SK-N-SH (cell line): ENCODE data around the gene MBNL2. TPM values are rescaled to one million over a fixed set of nuclear protein-coding genes. Genes with fewer than 3 reads are reported as not detected.

Experiments used
- CTCF ChIA-PET: fragments of 300-600, 350-600 bp; formaldehyde crosslinking; extraction: SDS; loops from one replicate; lab custom pipeline; 2021; lab: Yijun Ruan, JAX
- POLR2A ChIA-PET: fragments of 350-600 bp; sonication (Branson Sonifier 250); formaldehyde crosslinking; extraction: SDS; loops from one replicate; lab custom pipeline; 2020; ENCODE audit warnings: antibody characterized with exemption, inconsistent platforms; lab: Yijun Ruan, JAX
- DNase-seq: peaks from one replicate; pipeline ENCODE4 v3.0.0; 2012
- H2AFZ ChIP-seq: fragments of 200-600 bp; sonication (generic); 2 replicates; pipeline ENCODE4 v1.8.1; 2016; ENCODE audit warnings: antibody characterized with exemption, mild to moderate bottlenecking, low read depth
- H3F3A ChIP-seq: fragments of 200-600 bp; sonication (generic); replicated peaks from 2 replicates; pipeline ENCODE3; 2016; ENCODE audit warnings: antibody characterized with exemption, mild to moderate bottlenecking; ENCODE audit not compliant: insufficient read depth
- H3K27ac ChIP-seq, 2 experiments: fragments of 200-500 bp in 1 of 2; fragments of 200-600 bp in 1 of 2; sonication (Bioruptor generic) in 1 of 2; sonication (generic), shearing (Covaris generic) in 1 of 2; 2 replicates each; pipeline versions ENCODE4 v1.5.1 to v1.6.1; 2014 to 2016; ENCODE audit warnings: low read depth in 2 of 2, inconsistent platforms in 1 of 2, low read length in 1 of 2, mild to moderate bottlenecking in 1 of 2, mixed read lengths in 1 of 2
- H3K27me3 ChIP-seq: fragments of 200-600 bp; sonication (generic), shearing (Covaris generic); 2 replicates; pipeline ENCODE4 v1.6.1; 2016; ENCODE audit warnings: mixed run types; ENCODE audit not compliant: insufficient read depth
- H3K36me3 ChIP-seq, 2 experiments: fragments of 200-500 bp in 1 of 2; fragments of 200-600 bp in 1 of 2; sonication (Bioruptor generic) in 1 of 2; sonication (generic) in 1 of 2; replicated peaks in 1 of 2; 2 replicates each; pipeline versions ENCODE3 to v1.5.1; 2014 to 2016; ENCODE audit warnings: low read length in 1 of 2, mild to moderate bottlenecking in 1 of 2; ENCODE audit not compliant: insufficient read depth in 2 of 2, control insufficient read depth in 1 of 2
- H3K4me1 ChIP-seq, 2 experiments: fragments of 200-500 bp in 1 of 2; fragments of 200-600 bp in 1 of 2; sonication (Bioruptor generic) in 1 of 2; sonication (generic), shearing (Covaris generic) in 1 of 2; 2 replicates each; pipeline versions ENCODE4 v1.5.1 to v1.6.1; 2014 to 2016; ENCODE audit warnings: low read depth in 1 of 2, low read length in 1 of 2, mixed run types in 1 of 2; ENCODE audit not compliant: insufficient read depth in 2 of 2, control insufficient read depth in 1 of 2
- H3K4me2 ChIP-seq: fragments of 200-600 bp; sonication (generic), shearing (Covaris generic); 2 replicates; pipeline ENCODE4 v1.6.1; 2017; ENCODE audit warnings: mixed run types
- H3K4me3 ChIP-seq, 2 experiments: fragments of 200-500 bp in 1 of 2; fragments of 200-600 bp in 1 of 2; sonication (Bioruptor generic) in 1 of 2; sonication (generic), shearing (Covaris generic) in 1 of 2; 2 replicates each; pipeline versions ENCODE4 v1.5.1 to v1.8.1; 2014 to 2016; ENCODE audit warnings: low read depth in 2 of 2, inconsistent platforms in 1 of 2, low read length in 1 of 2, mild to moderate bottlenecking in 1 of 2, mixed read lengths in 1 of 2, moderate library complexity in 1 of 2
- H3K79me2 ChIP-seq: fragments of 200-600 bp; sonication (generic); 2 replicates; pipeline ENCODE4 v1.8.1; 2017; ENCODE audit warnings: mild to moderate bottlenecking; ENCODE audit not compliant: insufficient read depth
- H3K9ac ChIP-seq: fragments of 200-600 bp; sonication (generic); 2 replicates; pipeline ENCODE4 v1.6.1; 2017; ENCODE audit warnings: mixed run types
- H3K9me2 ChIP-seq: fragments of 200-600 bp; sonication (generic); 2 replicates; pipeline ENCODE4 v1.6.1; 2017; ENCODE audit warnings: mixed run types
- H3K9me3 ChIP-seq: fragments of 200-600 bp; sonication (generic); 2 replicates; pipeline ENCODE4 v1.6.1; 2017; ENCODE audit warnings: mixed run types, mild to moderate bottlenecking, moderate library complexity
- H4K20me1 ChIP-seq: fragments of 200-600 bp; sonication (generic); 2 replicates; pipeline ENCODE4 v1.6.1; 2017; ENCODE audit warnings: mild to moderate bottlenecking, mixed run types; ENCODE audit not compliant: insufficient read depth
- CHD2 ChIP-seq: fragments of 150-350 bp; IDR thresholded peaks from 2 replicates; pipeline ENCODE4 v1.6.1; 2018; ENCODE audit warnings: low read length; ENCODE audit not compliant: partially characterized antibody
- ELF1 ChIP-seq: IDR thresholded peaks from 2 replicates; pipeline ENCODE4 v1.4.0; 2012
- EZH2phosphoT487 ChIP-seq: fragments of 200-600 bp; sonication (generic); IDR thresholded peaks from 2 replicates; pipeline ENCODE4 v1.6.1; 2017; ENCODE audit warnings: low read depth, mixed run types, mild to moderate bottlenecking, antibody characterized with exemption, moderate library complexity, borderline replicate concordance
- FOSL2 ChIP-seq: IDR thresholded peaks from 2 replicates; pipeline ENCODE4 v1.4.0; 2012; ENCODE audit warnings: low read depth, mild to moderate bottlenecking, moderate library complexity, borderline replicate concordance
- FOXJ3 ChIP-seq: sonication (generic); formaldehyde crosslinking; IDR thresholded peaks from 2 replicates; pipeline ENCODE4 v1.5.1; 2020; ENCODE audit warnings: mild to moderate bottlenecking, missing genetic modification reagents
- FOXM1 ChIP-seq: IDR thresholded peaks from 2 replicates; pipeline ENCODE4 v1.4.0; 2012; ENCODE audit warnings: low read depth, mild to moderate bottlenecking
- GABPA ChIP-seq: IDR thresholded peaks from 2 replicates; pipeline ENCODE4 v1.4.0; 2012; ENCODE audit warnings: low read depth, mild to moderate bottlenecking
- JUND ChIP-seq: IDR thresholded peaks from 2 replicates; pipeline ENCODE4 v1.4.0; 2012
- MXI1 ChIP-seq: IDR thresholded peaks from 2 replicates; pipeline ENCODE4 v1.6.1; 2012; ENCODE audit warnings: mild to moderate bottlenecking, low read depth, low read length, improper control_type of control experiment
- NFIC ChIP-seq: IDR thresholded peaks from 2 replicates; pipeline ENCODE4 v1.4.0; 2012; ENCODE audit warnings: borderline replicate concordance
- POLR2AphosphoS5 ChIP-seq: IDR thresholded peaks from 2 replicates; pipeline ENCODE4 v1.6.1; 2012; ENCODE audit warnings: low read depth, low read length
- RAD21 ChIP-seq: IDR thresholded peaks from 2 replicates; pipeline ENCODE4 v1.6.1; 2012; ENCODE audit warnings: mild to moderate bottlenecking, low read length
- RXRA ChIP-seq: IDR thresholded peaks from 2 replicates; pipeline ENCODE4 v1.4.0; 2012; ENCODE audit warnings: low read depth, mild to moderate bottlenecking, borderline replicate concordance
- SIN3A ChIP-seq: IDR thresholded peaks from 2 replicates; pipeline ENCODE4 v1.6.1; 2012; ENCODE audit warnings: low read depth, mild to moderate bottlenecking, low read length, moderate library complexity, borderline replicate concordance
- SMC3 ChIP-seq: IDR thresholded peaks from 2 replicates; pipeline ENCODE4 v1.6.1; 2012; ENCODE audit warnings: low read depth, low read length, improper control_type of control experiment
- TAF1 ChIP-seq: IDR thresholded peaks from 2 replicates; pipeline ENCODE4 v1.6.1; 2012; ENCODE audit warnings: low read depth, mild to moderate bottlenecking, low read length, moderate library complexity, borderline replicate concordance
- TCF12 ChIP-seq: IDR thresholded peaks from 2 replicates; pipeline ENCODE4 v1.4.0; 2012
- TEAD4 ChIP-seq: IDR thresholded peaks from 2 replicates; pipeline ENCODE4 v1.4.0; 2012; ENCODE audit warnings: mild to moderate bottlenecking, borderline replicate concordance; ENCODE audit not compliant: insufficient read depth
- YY1 ChIP-seq: IDR thresholded peaks from 2 replicates; pipeline ENCODE4 v1.4.0; 2012; ENCODE audit warnings: low read depth, mild to moderate bottlenecking
- WGBS: methylation state at CpG from one replicate; pipeline ENCODE4 v1.1.6; 2017; ENCODE audit warnings: low lambda C conversion rate; 5-methylcytosine and 5-hydroxymethylcytosine counted together
- polyA plus RNA-seq, 3 experiments: library from polyadenylated mRNA; depleted of rRNA; stranded (reverse); fragments of >200 nt; gene quantifications; 2 replicates each; pipeline ENCODE4 v1.2.3, GENCODE V29; 2012
- TF ChIP-seq, protein P1 (sequence below): IDR thresholded peaks from 2 replicates; pipeline ENCODE4 v1.6.1; 2012; ENCODE audit warnings: mild to moderate bottlenecking, low read depth, low read length, moderate library complexity
- TF ChIP-seq, protein P2 (sequence below): fragments of 150-350 bp; IDR thresholded peaks from 2 replicates; pipeline ENCODE4 v1.6.1; 2016; ENCODE audit warnings: mild to moderate bottlenecking, low read depth, low read length
- TF ChIP-seq, protein P3 (sequence below): IDR thresholded peaks from 2 replicates; pipeline ENCODE4 v1.4.0; 2012; ENCODE audit warnings: low read depth, borderline replicate concordance
- TF ChIP-seq, protein P4 (sequence below): fragments of 200-600 bp; sonication (generic); IDR thresholded peaks from 2 replicates; pipeline ENCODE4 v1.6.1; 2017; ENCODE audit warnings: antibody characterized with exemption, mild to moderate bottlenecking, moderate library complexity
- TF ChIP-seq, protein P5 (sequence below): IDR thresholded peaks from 2 replicates; pipeline ENCODE4 v1.4.0; 2012; ENCODE audit warnings: low read depth, borderline replicate concordance

The MBNL2 gene
- polyA plus RNA-seq, 1 of the 3 experiments (the other 2 are of a cell fraction), result 24.5 TPM

DNA sequence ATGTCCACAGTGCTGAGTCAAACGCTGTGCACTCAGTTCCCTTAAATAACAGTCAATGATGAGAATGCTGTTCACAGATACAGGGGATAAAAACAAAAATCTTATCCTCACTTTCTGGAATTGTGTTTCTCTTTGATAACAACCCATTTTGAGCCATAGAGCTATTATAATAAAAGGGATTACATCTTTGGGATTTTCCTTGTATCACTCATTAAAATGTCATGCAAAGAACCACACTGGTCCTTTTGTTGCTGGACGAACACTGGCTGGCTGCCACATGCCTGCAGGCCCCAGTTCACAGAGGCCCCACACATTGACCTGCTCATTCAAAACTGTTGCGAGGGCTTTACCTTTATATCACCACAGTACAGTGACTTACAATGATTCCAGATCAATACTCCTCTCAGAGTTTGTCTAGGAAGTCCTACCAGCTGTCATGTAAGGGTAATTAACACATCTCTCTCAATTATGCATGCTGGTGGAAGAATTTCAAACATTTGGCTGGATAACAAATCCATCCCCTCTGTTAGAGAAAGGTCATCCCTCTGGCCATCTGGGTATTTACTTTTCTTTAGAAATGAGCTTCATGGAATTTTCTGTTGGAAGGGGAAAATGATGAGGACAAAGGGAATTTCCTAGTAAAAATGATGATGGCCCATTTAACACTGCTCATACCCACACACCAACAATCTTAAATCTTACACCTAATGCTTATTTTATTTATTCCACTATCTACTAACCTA is 85.9 kb downstream of the MBNL2 start:
- H3F3A ChIP-seq, result peaks cover 57% of the 10 kb centered on the region
- peaks cover 29 to 41% of the 10 kb centered on the region in 2 experiments for H3K4me1 ChIP-seq
- H3K27me3 ChIP-seq, result no peaks in the 10 kb centered on the region
- peak overlapping the region; percentile 52 for H3K4me2 ChIP-seq
- H3K9ac ChIP-seq, result peak overlapping the region; percentile 73
- peaks cover 7 to 32% of the 10 kb centered on the region in 2 experiments for H3K36me3 ChIP-seq
- POLR2A ChIA-PET, result no interaction called here
- no peaks in the 10 kb centered on the region for H3K9me3 ChIP-seq
- no peaks in the 10 kb centered on the region for H3K9me2 ChIP-seq
- H3K4me3 ChIP-seq, result no peak overlapping the region; a peak in 1 of 4 replicates
- H4K20me1 ChIP-seq, result no peaks in the 10 kb centered on the region
- no peak overlapping the region for H2AFZ ChIP-seq
- peaks cover 90% of the 10 kb centered on the region for H3K79me2 ChIP-seq
- CTCF ChIA-PET, result interaction anchor here (0.9 to 1.3 kb wide), 6 partner anchors 9 to 86 kb away, joined by 3 to 4 read pairs (median 3); no protein-coding TSS in a partner anchor
- DNase-seq, result peak; percentile 45
- 9% methylated on average over 3 of the region's 3 CpGs for WGBS
- H3K27ac ChIP-seq, result peak overlapping the region; percentile 88 to 94
- TF ChIP-seq YY1 (no peak), FOSL2 (peak; percentile 43; the same call in 1 of the 2 replicates), RXRA (peak; percentile 50; the same call in 1 of the 2 replicates), RAD21 (no peak), JUND (peak; percentile 50), SIN3A (no peak; the same call in 1 of the 2 replicates), FOXM1 (no peak; the same call in none of the 2 replicates), NFIC (peak; percentile 80), ELF1 (no peak), CHD2 (peak; percentile 28), MXI1 (no peak), GABPA (no peak), TAF1 (no peak), FOXJ3 (CRISPR knock-in tag) (no peak), TCF12 (peak; percentile 72), SMC3 (no peak), TEAD4 (0 out of 2 replicates have a peak, but pooled peaks have one; percentile 47), EZH2phosphoT487 (no peak), POLR2AphosphoS5 (no peak; the same call in none of the 2 replicates)
- TF ChIP-seq, protein P1, sequence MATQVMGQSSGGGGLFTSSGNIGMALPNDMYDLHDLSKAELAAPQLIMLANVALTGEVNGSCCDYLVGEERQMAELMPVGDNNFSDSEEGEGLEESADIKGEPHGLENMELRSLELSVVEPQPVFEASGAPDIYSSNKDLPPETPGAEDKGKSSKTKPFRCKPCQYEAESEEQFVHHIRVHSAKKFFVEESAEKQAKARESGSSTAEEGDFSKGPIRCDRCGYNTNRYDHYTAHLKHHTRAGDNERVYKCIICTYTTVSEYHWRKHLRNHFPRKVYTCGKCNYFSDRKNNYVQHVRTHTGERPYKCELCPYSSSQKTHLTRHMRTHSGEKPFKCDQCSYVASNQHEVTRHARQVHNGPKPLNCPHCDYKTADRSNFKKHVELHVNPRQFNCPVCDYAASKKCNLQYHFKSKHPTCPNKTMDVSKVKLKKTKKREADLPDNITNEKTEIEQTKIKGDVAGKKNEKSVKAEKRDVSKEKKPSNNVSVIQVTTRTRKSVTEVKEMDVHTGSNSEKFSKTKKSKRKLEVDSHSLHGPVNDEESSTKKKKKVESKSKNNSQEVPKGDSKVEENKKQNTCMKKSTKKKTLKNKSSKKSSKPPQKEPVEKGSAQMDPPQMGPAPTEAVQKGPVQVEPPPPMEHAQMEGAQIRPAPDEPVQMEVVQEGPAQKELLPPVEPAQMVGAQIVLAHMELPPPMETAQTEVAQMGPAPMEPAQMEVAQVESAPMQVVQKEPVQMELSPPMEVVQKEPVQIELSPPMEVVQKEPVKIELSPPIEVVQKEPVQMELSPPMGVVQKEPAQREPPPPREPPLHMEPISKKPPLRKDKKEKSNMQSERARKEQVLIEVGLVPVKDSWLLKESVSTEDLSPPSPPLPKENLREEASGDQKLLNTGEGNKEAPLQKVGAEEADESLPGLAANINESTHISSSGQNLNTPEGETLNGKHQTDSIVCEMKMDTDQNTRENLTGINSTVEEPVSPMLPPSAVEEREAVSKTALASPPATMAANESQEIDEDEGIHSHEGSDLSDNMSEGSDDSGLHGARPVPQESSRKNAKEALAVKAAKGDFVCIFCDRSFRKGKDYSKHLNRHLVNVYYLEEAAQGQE, result no peak
- TF ChIP-seq, protein P2, sequence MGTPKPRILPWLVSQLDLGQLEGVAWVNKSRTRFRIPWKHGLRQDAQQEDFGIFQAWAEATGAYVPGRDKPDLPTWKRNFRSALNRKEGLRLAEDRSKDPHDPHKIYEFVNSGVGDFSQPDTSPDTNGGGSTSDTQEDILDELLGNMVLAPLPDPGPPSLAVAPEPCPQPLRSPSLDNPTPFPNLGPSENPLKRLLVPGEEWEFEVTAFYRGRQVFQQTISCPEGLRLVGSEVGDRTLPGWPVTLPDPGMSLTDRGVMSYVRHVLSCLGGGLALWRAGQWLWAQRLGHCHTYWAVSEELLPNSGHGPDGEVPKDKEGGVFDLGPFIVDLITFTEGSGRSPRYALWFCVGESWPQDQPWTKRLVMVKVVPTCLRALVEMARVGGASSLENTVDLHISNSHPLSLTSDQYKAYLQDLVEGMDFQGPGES, result no peak
- TF ChIP-seq, protein P3, sequence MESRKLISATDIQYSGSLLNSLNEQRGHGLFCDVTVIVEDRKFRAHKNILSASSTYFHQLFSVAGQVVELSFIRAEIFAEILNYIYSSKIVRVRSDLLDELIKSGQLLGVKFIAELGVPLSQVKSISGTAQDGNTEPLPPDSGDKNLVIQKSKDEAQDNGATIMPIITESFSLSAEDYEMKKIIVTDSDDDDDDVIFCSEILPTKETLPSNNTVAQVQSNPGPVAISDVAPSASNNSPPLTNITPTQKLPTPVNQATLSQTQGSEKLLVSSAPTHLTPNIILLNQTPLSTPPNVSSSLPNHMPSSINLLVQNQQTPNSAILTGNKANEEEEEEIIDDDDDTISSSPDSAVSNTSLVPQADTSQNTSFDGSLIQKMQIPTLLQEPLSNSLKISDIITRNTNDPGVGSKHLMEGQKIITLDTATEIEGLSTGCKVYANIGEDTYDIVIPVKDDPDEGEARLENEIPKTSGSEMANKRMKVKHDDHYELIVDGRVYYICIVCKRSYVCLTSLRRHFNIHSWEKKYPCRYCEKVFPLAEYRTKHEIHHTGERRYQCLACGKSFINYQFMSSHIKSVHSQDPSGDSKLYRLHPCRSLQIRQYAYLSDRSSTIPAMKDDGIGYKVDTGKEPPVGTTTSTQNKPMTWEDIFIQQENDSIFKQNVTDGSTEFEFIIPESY, result 0 out of 2 replicates have a peak, but pooled peaks have one; percentile 21
- TF ChIP-seq, protein P4, sequence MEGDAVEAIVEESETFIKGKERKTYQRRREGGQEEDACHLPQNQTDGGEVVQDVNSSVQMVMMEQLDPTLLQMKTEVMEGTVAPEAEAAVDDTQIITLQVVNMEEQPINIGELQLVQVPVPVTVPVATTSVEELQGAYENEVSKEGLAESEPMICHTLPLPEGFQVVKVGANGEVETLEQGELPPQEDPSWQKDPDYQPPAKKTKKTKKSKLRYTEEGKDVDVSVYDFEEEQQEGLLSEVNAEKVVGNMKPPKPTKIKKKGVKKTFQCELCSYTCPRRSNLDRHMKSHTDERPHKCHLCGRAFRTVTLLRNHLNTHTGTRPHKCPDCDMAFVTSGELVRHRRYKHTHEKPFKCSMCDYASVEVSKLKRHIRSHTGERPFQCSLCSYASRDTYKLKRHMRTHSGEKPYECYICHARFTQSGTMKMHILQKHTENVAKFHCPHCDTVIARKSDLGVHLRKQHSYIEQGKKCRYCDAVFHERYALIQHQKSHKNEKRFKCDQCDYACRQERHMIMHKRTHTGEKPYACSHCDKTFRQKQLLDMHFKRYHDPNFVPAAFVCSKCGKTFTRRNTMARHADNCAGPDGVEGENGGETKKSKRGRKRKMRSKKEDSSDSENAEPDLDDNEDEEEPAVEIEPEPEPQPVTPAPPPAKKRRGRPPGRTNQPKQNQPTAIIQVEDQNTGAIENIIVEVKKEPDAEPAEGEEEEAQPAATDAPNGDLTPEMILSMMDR, result no peak
- TF ChIP-seq, protein P5, sequence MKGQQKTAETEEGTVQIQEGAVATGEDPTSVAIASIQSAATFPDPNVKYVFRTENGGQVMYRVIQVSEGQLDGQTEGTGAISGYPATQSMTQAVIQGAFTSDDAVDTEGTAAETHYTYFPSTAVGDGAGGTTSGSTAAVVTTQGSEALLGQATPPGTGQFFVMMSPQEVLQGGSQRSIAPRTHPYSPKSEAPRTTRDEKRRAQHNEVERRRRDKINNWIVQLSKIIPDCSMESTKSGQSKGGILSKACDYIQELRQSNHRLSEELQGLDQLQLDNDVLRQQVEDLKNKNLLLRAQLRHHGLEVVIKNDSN, result no peak
